ENCODE data around the gene SHISAL1.

SHISAL1 gene

DNA sequence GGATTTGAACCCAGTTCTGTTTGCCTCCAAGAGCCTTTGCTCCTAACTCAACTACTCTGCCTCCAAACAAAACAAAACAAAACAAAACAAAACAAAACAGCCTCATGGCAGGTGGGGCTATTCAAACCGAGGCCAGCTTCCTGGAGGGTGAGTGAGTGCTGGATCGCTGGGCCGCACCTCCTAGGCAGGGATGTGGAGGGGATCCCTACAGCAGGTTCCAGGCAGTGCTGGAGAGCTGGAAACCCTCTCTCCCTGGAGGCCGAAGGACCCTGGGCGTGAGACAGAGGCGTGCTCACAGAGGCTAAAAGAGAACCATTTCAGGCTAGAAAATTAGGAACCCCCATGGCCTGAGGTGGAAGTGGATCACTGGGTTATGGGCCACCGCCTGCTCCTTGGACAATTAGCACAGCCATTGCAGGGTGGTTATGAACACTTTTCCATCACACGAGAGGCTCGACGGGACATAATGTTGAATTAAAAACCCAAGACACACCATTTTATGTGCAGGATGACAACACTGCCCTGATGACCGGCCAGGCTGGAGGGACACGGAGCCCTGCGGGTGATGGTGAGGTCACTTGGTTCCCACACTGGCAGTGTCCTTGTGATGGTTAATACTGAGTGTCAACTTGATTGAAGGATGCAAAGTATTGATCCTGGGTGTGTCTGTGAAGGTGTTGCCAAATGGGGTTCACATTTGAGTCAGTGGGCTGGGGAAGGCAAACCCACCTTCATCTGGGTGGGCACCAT is 35.2 kb downstream of the SHISAL1 start:
- DNase-seq = no peak

DNA sequence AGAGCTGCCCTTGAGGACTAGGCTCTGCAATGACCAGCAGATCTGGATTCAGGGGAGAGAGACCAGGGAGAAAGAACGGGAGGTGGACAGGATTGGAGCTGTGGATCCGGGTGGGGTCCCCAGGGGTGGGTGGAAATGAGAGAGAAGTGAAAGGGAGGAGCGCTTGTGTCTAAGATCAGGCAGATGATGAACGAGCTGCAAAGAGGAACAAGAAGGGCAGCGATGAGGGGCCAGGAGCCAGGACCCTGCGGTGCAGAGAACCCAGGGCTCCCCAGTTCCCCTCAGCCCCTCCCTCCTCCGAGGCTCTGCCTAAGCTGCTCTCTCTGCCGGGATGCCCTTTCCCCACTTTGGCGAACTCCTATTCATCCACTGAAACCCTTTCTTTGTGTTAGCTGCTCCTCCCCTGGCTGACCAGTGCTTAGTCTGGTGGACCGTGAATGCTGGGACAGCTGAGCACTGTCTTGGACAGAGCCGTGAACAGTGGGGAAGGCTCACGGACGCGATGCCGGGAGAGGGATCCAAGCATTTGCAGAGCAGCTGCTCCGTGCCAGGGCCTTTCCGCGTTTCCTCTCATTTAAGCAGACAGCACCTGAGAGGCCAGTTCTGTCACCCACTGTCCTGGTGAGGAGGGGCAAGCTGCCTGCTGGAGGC is 35.9 kb downstream of the SHISAL1 start:
- no peak for DNase-seq

DNA sequence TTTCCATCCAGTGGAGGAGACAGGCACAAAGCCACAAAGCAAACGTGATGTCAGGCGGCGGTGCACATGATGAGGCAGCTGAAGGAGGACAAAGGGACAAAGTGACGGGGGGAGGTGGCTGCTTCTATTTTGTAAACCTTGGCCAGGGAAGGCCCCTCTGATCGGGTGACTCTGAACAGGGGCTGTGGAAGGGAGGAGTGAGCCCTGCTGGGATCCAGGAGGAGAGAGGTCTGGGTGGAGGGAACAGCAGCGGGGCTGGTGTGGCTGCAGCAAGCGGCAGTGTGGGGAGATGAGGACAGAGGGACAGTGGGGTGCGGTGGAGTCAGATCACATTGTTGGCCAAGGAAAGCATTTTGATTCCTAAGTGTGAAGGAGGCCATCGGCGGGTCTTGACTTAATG is 36.7 kb downstream of the SHISAL1 start:
- no peak for DNase-seq

DNA sequence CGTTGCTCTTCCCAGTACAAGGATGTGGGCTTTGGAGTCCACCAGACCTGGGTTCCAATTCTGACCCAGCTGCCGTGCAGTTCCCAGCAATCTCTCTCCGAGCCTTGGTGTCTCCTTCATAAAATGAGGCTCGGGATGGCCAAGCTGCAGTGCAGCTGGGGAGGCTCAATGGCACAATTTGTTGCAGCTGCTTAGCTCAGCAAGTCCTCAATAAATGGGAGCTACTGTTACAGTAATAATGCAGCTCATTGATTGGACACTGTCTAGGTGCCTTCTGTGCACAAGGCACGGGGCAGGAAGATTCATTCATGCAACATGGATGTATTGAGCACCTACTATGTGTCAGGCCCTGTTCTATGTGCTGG is 37.1 kb downstream of the SHISAL1 start:
- DNase-seq = no peak

DNA sequence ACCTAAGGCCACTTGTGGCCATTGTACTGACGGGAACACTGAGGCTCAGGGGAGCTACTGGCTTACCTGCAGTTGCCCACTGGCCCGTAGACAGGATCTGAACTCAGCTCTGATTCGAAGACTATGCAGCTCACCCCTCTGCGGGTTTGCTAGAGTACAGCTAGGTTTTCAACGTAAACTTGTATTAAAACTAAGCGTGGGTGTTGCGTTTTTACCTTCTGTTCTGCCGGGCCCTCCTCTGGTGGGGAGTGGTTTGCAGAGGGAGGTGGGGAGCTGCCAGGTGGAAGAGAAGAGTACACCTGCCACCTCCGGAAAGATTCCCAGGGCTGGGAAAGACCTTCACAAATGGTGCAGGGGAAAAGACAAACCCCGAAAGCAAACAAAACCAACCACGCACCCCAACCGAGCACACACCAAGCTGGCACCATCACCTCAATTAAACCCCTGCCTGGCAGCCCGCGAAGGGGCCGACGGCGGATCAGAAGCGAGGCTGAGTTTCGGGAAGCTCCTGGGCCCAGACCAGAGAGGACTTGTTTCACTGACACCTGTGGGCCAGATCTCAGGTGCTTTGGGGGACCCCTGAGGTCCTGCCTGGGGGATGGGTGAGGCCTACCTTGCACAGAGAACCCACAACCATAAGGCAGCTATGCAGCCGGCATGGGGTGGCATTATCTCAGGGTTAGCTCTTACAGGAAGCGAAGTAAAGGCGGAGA is 37.7 kb downstream of the SHISAL1 start:
- DNase-seq = no peak

DNA sequence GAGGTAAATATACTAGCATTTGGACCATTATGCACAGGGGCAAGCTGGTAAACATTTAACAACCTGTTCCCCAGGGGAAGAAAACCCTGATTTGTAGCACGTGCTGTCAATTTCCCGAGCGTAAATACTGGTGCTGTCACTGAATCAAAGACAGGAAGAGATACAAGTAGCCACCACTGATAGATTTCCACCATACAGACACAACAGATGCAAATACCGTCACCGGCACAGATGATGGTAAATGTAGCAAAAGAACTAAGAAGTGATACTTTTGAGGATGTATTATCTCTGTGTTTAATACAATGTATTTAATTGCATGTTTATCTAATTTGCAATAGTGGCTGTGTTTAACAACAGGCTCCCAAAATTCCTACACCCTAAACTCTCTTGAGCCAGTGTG is 39.6 kb downstream of the SHISAL1 start:
- no peak for DNase-seq

DNA sequence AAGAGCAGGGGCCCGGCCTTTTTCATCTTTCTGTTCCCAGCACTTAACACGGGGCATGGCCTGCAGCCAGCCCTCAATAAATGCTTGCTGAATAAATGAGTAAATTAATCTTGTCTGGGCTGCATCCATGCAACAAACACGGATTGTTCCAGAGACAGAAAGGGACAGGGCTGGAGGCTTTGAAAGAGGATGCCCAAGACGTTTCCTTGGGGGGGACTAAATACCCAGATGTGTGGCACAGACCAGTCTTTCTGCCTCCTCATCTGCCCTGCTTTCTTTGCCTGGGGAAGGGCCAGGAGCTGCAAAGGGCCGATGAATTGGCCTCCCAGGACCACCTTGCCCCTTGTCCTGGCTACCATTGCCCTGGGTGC is 40.4 kb downstream of the SHISAL1 start:
- DNase-seq = no peak

DNA sequence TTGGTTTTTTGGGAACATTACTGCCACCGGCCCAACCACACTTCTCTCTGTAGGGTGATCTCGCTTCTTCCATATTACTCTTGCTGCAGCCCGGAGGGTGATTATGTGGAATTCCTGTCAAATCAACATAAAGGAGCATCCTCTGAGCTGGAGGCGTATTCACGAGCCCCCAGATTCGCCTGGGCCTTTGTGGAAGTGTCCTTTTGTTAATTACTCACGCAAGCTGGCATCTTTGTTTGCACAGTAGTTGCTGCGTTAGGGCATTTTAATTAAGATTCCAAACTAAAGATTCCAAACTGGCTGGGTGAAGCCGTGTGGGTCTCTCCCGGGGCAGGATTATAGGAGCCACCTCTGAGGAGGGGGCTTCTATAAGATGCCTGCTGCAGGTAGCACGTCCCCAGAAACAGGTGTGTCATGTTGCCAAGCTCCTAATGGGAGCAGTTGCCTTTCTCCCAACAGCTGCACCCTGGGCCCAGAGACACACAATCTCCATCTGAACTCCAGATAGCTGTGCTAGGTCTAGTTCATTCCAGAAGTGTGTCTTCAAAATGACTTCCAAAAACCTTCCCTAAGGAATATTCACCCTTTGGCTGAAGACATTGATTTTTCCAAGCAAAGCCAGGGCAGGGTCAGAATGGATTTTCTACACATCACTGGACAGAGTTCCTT is 40.9 kb downstream of the SHISAL1 start:
- DNase-seq = no peak

DNA sequence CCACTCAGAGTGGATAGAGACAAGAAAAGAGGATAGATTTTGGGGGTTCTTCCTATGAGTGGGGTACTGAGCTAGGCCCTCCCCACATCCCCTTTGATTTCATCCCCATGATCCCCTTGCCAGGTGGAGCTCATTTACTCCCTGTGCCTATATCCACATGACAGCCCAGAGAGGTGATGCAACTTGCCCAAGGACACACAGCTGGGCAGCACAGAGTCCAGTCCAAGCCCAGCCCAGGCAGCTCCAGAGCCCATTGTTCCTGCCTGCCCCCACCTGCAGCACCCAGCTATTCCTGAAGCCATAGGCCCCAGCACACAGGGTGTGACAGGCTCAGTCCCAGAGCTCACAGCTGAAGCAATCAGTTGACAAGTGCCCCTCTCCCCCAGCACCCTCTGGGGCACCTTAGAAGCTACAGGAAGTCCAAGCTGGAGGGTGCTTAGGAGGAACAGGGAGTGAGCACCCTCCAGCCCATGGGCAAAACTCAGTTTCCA is 41.7 kb downstream of the SHISAL1 start:
- no peak for DNase-seq

DNA sequence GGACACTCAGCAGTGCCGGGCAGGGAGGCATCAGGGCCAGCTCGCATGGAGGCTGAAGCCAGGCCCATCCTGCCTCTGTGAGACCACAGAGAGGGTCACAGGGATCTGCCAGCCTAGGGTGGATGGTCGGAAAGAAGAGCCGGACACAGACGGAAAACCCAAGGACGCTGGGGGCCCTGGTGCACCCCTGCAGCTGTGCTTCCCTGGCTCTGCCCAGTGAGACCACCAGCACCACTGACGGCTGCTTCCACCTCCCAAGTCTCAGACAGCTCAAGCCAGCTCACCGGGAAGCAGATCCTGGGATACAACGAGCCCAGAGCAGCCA is 42.2 kb downstream of the SHISAL1 start:
- no peak for DNase-seq

DNA sequence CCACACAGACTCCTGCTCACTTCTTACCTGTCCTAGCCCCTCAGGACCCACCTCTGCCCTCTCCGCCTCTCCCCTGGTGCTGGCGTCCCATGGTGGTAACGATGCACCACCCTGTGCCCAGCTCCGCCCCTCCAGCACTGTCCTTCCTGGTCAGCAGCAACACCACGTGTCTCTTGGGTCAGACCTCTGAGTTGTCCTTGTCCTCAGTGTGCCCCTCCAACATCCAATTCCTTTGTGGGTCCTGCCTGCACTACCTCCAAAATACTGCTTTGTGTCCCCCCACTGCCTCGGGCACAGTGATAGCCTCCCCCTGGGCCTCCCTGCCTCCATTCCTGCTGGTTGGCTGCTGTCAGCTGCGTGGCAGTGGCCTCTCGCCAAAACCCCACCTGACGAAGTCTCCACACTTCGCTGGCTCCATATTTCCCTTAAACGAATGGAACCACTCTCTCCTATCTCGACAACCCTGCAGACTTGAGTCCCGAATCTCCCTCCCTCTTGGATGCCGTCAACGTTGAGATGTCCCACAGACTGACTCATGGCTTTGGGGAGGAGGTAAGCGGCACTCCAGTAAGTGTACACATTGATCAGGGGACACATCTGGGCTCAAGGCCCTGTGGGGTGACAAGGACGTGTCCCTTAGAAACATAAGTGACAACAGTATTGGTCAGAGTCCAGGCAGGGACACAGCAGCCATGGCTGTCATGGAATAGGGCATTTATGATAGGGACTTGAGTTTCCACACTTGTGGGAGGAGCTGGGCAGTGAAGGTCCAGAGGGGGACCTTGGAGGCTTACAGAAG is 42.8 kb downstream of the SHISAL1 start:
- DNase-seq = no peak

DNA sequence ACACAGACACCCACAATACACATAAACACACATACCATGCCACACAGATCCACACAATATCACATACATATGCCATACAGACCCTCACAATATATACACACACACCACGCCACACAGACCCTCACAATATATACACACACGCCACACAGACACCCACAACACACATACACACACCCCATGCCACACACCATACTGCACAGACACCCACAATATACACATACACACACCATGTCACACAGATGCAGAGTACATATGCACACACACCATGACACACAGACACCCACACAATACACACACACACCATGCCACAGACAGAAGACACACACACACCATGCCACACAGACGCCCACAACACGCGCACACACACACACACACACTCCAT is 43.6 kb downstream of the SHISAL1 start:
- no peak for DNase-seq

DNA sequence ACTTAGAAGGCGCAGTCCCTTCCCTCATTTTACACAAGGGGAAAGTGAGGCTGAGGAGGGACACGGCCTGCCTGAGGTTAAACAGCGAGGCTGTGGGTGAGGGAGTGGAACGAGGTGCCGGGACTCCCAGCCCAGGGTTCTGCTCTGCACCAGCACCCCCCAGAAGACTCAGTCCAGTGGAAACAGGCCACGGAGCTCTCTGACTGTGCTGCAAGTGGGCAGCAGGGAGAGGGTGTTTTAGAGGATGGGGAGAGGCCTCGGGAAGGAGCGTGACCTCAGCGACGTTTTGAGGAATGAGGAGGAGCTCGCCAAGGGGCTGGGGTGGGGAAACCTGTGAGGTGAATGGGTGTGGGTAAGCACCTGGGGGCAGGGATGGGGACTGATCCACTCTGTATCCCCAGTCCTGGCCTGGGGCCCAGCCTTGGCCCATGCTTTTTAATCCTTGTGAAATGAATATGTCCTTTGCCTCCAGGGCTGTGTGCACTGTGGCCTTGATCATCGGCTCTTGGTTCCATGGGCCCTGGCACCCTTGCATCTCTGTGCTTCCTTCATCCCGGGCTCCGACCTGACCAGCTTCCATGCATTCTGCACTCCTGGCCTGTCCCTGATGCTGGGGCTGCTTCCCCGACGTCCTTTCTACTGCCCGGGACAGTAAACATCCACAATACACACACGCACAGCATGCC is 44.2 kb downstream of the SHISAL1 start:
- DNase-seq = no peak

DNA sequence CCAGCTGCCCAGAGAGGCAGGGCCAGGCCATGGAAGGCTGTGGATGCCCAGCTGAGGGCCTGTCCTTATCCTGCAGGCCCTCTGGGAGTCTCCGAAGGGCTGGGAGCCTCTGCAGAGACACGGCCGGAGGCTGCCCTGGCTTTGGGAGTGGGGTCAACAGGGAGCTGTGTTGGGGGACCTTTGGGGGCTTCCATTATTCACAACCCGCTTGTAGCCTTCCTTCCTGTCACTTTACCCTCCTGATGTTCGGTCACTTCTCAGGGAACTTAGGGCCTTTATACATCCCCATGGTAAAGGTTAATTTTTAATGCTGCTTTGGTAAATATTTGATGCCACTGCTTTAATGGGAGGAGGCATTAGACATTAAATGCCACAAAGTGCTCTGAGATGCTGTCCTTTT is 44.9 kb downstream of the SHISAL1 start:
- DNase-seq = no peak

DNA sequence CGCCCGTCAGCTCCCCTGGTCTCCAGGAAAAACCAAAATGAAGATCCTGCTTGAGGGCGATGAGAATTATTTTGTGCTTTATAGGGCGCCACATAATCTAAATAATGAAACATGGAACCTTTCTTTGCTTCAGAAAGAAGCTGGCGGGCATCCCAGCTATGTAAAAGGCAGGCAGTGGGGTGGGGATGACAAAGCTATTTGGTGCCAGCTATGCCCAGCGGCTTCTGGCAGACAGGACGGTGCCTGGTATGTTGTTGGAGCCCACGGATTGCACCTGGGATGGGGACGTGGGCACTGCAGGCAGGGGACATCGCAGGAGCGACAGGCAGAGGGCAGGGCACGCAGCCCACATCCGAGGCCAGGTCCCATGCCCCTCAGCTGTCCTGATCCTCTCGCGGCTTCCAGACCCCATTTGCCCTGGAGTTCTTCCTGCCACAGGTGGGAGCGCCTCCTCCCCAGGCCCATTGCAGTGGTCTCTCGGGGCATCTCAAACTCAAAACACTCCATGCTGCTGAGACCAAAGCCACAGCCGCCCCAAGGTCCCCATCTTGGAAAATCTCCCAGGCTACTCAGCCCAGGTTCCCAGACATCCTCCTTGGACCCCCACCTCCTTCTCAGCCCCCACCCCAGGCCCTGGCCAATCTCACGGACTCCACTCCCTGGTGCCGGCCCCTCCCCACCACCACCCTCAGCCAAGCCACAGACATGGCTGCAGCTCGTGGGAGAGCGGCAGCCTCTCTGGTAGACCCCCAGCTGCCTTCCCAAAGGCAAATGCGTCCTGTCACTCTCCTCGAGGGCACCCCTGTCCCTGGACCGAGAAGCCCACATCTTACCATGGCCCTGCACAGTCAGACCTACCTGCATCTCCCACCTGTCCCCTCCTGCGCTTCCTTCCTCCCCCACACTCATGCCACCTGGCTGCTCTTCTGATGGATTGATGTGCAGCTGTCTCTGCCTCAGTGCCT is 45.7 kb downstream of the SHISAL1 start:
- DNase-seq = no peak

DNA sequence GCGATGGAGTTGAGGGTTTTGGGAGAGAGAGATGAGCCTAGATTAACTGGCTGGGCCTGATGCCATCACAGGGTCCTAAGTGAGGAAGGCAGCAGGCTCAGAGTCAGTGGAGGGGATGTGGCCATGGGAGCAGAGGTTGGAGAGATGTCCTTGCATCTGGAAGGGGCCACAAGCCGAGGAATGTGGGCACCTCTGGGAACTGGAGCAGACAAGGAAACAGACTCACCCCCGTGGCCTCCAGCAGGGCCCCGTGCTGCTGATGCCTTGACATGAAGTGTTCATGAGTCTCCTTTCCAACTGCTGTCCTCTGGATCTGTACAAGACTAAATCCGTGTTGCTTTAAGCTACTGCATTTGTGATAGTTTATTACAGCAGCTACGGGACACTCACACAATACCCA is 49.2 kb downstream of the SHISAL1 start:
- DNase-seq = no peak

DNA sequence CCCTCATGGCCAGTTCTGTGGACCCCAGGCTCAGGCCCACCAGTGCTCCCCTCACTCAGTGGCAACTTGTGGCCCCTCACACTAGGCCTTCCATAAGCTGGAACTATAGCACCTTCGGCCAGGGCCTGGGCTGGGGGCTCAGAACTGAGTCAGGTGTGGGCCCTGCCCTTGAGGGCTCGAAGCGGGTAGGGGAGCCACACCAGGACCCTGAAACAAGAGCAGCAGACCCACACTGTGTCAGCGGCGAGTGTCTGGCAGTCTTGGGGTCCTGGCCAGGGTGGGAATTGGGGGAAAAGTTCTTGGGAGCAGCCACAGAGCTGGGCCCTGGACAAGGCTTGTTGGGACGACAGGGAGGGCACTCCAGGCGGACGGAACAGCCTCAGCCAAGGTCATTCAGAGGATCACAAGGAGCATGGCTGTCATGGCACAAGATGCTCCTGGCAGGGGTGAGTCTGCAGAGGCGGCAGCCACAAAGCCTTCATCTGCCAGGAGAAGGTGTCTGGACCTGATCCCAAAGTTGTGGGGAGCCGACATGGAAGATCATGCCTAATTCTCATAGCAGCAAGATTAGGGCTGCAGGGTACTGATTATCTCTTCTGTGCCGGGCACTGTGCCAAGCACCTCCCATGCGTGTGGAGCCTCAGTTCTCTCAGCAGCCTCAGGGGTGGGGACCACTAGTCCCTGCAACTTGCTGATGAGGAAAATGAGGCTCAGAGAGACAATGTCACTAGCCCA is 50.7 kb downstream of the SHISAL1 start:
- no peak for DNase-seq

DNA sequence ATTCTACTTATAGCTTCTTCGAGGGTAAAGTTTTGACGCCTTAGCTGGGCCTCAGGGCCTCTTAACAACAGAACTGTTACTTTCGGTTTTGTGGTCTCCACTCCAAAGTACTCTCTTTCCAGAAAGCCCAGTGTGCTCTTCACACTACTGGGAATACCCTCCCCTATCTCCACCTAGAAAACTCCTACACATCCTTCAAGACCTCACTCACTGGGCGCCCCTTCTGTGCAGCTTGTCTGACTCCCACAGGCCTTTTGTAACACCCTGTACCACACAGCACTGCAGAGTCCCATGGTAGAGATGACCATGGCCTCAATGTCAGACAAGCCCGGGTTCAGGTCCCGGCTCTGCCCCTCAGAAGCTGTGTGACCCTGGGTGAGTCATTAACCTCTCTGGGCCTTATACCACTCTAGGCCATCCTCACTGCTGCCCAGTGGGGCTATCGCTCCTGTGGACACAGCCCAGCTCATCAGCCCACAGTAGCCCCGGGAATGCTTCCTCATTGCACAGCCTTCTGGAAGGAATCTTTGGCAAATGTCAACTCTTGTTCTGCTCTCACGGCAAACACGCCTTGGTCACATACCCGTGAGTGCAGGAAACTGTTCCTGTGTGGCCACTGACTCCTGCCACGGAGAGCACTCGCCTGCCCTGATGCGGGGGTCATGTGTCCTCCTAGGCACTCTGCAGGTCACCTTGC is 51.4 kb downstream of the SHISAL1 start:
- DNase-seq = no peak

Measured in inflammatory macrophage (primary cell).